Brain microvascular endothelial cell (primary cell): ENCODE measurements around the gene ITPRIP.

Experiments
- DNase-seq: peaks from one replicate; pipeline ENCODE4 v3.0.0-alpha.2; 2020
- H3K27ac ChIP-seq: fragments of 250-450 bp; sonication (Bioruptor Pico); 2 replicates; pipeline ENCODE4 v1.5.1; 2020; ENCODE audit warnings: mild to moderate bottlenecking, moderate library complexity
- H3K27me3 ChIP-seq: fragments of 250-450 bp; sonication (Bioruptor Pico); replicated peaks from 2 replicates; pipeline ENCODE4 v1.5.1; 2020; ENCODE audit warnings: mild to moderate bottlenecking
- H3K36me3 ChIP-seq: fragments of 250-450 bp; sonication (Bioruptor Pico); replicated peaks from 2 replicates; pipeline ENCODE4 v1.5.1; 2020; ENCODE audit warnings: mild to moderate bottlenecking
- H3K4me3 ChIP-seq: 2 replicates; pipeline ENCODE4 v1.5.1; 2011; ENCODE audit warnings: low read depth, mild to moderate bottlenecking, control low read depth, low read length, moderate library complexity
- in situ Hi-C: cut with HindIII; loops from 2 replicates; pipeline ENCODE4 v1.10.0; 2017; ENCODE audit warnings: low sequenced_read_pairs, low pct_ligation_motif_present
- TF ChIP-seq, protein P1 (sequence below): IDR thresholded peaks from 2 replicates; pipeline ENCODE4 v1.5.1; 2011; ENCODE audit warnings: low read depth, mild to moderate bottlenecking, moderate library complexity, low read length, control low read depth, inconsistent platforms; ENCODE audit errors: missing control alignments

ITPRIP gene

GRCh38 chr10:104268713-104269645 is 69.3 kb downstream of the ITPRIP start, which contains the start of gene GSTO2:
Gene GSTO2 (plus strand): TSS chr10:104269184. CDS start chr10:104274916, 5,732 bp downstream.
- in situ Hi-C loops: no loop called here
- peak; percentile 95 for DNase-seq
- Histone ChIP-seq H3K27ac (peak within 1 kb of the TSS; percentile 35), H3K27me3 (no peaks in the 10 kb centered on the region), H3K36me3 (peaks cover 47% of the 10 kb centered on the region), H3K4me3 (peak within 1 kb of the TSS; percentile 79)
- TF ChIP-seq, protein P1, sequence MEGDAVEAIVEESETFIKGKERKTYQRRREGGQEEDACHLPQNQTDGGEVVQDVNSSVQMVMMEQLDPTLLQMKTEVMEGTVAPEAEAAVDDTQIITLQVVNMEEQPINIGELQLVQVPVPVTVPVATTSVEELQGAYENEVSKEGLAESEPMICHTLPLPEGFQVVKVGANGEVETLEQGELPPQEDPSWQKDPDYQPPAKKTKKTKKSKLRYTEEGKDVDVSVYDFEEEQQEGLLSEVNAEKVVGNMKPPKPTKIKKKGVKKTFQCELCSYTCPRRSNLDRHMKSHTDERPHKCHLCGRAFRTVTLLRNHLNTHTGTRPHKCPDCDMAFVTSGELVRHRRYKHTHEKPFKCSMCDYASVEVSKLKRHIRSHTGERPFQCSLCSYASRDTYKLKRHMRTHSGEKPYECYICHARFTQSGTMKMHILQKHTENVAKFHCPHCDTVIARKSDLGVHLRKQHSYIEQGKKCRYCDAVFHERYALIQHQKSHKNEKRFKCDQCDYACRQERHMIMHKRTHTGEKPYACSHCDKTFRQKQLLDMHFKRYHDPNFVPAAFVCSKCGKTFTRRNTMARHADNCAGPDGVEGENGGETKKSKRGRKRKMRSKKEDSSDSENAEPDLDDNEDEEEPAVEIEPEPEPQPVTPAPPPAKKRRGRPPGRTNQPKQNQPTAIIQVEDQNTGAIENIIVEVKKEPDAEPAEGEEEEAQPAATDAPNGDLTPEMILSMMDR: no peak

DNA sequence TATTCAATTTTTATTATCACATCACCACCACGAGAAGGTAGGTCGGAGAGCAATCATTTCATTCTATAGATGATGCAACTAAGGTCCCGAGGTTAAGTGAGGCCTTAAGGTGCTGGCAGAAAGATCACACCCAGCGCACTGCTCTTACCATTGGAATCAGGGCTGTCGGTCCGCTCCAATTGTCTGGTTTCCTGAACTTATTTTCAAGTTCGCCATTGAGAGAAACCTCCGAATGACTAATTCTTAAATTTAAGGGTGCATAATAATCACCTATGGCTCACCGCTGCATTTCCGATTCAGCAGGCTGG is 69.9 kb downstream of the ITPRIP start:
- Histone ChIP-seq H3K36me3 (peaks cover 50% of the 10 kb centered on the region), H3K4me3 (peak overlapping the region; percentile 79), H3K27ac (peak overlapping the region; percentile 27), H3K27me3 (no peaks in the 10 kb centered on the region)
- in situ Hi-C loops: no loop called here
- TF ChIP-seq, protein P1: no peak
- no peak for DNase-seq

DNA sequence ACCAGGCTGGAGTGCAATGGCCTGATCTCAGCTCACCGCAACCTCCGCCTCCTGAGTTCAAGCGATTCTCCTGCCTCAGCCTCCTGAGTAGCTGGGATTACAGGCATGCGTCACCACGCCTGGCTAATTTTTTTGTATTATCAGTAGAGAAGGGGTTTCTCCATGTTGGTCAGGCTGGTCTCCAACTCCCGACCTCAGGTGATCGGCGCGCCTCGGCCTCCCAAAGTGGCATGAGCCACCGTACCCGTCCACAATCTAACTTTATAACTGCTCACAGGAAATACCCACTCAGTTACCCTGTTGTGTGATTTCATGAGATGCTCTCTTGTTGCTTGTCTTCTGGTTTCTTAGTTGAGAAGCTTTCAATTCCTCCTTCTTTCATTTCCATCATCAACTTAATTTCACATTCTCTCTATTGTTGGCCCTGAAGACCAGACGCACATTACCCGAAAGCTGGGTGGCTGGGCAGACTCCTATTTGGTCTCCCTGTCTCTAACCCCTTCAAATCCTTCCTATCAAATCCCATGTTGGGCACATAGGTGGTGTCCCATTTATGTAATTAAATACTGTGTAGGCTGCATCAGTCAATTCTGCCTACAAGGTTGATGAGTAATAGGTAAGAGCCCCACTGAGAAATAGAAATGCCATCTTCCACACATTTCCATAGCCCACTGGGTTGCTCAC is 70.4 kb downstream of the ITPRIP start:
- TF ChIP-seq, protein P1: no peak
- Histone ChIP-seq H3K36me3 (peaks cover 55% of the 10 kb centered on the region), H3K27ac (no peak overlapping the region), H3K27me3 (no peaks in the 10 kb centered on the region), H3K4me3 (peak overlapping the region; percentile 79)
- DNase-seq: no peak
- in situ Hi-C loops: no loop called here

GRCh38 chr10:104264783-104265182 is 73.5 kb downstream of the ITPRIP start:
- Histone ChIP-seq H3K4me3 (no peak overlapping the region), H3K36me3 (peaks cover 82% of the 10 kb centered on the region), H3K27me3 (no peaks in the 10 kb centered on the region), H3K27ac (no peak overlapping the region)
- in situ Hi-C loops: no loop called here
- no peak for DNase-seq
- TF ChIP-seq, protein P1: no peak

DNA sequence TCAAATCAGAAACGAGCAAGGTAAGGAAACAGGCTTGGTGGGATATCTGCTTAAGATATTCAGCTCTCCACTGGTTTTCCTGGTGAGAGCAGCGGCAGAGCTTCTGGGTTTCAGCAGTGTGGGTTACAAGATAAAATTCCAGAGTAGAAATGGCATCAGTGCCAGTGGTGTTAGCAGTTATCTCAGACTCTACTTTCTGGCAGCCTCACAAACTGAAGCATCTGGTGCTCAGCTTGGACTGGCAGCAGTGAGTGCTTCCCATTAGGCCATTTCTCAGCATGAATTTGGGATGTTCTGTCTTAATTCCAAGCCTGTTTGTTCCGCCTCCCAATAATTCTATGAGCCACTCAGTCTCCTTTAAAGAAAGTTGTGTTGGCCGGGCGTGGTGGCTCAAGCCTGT is 76.2 kb downstream of the ITPRIP start:
- H3K27me3 ChIP-seq: no peaks in the 10 kb centered on the region
- no peak overlapping the region for H3K27ac ChIP-seq
- H3K4me3 ChIP-seq: no peak overlapping the region
- TF ChIP-seq, protein P1: no peak
- in situ Hi-C loops: no loop called here
- DNase-seq: no peak
- H3K36me3 ChIP-seq: peaks cover 88% of the 10 kb centered on the region
